GM10266 (cell line): Measurements from ENCODE around the gene OR13C9.
"Not testable (repeated sequence)": the region's sequence is repeated elsewhere in the genome, so short reads cannot be mapped to it uniquely, and the experiment has no call there.

Source experiments
- DNase-seq: peaks from one replicate; pipeline ENCODE4 v3.0.0; 2012; ENCODE audit errors: extremely low spot score
- TF ChIP-seq, protein P1 (sequence below): IDR thresholded peaks from 2 replicates; pipeline ENCODE4 v1.5.1; 2012; ENCODE audit warnings: mild to moderate bottlenecking, low read depth; ENCODE audit not compliant: control insufficient read depth, insufficient read depth; ENCODE audit errors: missing control alignments

The OR13C9 gene

GRCh38 chr9:104618104-104618503 is at the start of gene OR13C9:
OR13C9 (minus strand) TSS chr9:104618204; CDS start chr9:104618204, 0 bp downstream.
- TF ChIP-seq, protein P1, sequence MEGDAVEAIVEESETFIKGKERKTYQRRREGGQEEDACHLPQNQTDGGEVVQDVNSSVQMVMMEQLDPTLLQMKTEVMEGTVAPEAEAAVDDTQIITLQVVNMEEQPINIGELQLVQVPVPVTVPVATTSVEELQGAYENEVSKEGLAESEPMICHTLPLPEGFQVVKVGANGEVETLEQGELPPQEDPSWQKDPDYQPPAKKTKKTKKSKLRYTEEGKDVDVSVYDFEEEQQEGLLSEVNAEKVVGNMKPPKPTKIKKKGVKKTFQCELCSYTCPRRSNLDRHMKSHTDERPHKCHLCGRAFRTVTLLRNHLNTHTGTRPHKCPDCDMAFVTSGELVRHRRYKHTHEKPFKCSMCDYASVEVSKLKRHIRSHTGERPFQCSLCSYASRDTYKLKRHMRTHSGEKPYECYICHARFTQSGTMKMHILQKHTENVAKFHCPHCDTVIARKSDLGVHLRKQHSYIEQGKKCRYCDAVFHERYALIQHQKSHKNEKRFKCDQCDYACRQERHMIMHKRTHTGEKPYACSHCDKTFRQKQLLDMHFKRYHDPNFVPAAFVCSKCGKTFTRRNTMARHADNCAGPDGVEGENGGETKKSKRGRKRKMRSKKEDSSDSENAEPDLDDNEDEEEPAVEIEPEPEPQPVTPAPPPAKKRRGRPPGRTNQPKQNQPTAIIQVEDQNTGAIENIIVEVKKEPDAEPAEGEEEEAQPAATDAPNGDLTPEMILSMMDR, result no peak
- DNase-seq, result no peak

GRCh38 chr9:104658496-104659195 is 40.6 kb upstream of the OR13C9 start:
- TF ChIP-seq, protein P1, result no peak
- DNase-seq, result no peak

DNA sequence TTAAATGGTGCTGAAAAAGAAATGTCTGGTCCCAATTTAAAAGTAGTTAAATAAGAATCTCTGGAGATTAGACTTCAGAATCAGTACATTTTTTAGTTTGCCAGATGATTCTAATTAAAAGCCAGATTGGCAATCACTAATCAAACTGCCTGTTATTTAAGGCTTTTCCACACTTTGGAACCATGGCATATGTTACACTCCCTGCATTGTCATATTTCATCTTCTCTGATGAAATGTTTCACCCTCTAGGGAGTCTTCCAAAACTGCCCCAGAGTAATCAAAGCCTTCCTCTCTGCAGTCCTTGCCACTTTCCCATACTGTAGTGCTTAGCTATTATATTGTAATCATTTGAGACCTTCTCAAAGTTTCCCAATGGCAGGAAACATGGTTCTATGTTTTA is 17.5 kb upstream of the OR13C9 start:
- TF ChIP-seq, protein P1, result no peak
- no peak for DNase-seq

GRCh38 chr9:104633976-104634520 is 16.0 kb upstream of the OR13C9 start:
- TF ChIP-seq, protein P1, result no peak
- DNase-seq, result no peak

- not testable (repeated sequence) for DNase-seq
Measured at GRCh38 chr9:104625964-104626363, 8.0 kb upstream of the OR13C9 start.

DNA sequence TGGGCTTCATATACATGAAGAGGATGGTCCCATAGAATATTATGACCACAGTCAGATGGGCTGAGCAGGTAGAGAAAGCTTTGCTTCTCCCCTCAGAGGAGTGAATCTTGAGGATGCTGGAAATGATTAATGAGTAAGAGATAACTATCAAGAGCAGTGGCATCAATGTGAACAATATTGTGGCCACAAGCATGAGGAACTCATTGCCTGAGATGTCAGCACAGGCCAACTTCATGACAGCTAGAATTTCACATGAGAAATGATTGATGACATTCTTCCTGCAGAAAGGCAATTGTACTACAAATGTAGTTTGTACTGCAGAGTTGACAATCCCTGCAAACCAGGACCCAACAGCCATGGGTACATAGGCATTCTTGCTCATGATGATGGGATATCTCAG is 586 bp downstream of the OR13C9 start:
- TF ChIP-seq, protein P1, result no peak
- no peak for DNase-seq

DNA sequence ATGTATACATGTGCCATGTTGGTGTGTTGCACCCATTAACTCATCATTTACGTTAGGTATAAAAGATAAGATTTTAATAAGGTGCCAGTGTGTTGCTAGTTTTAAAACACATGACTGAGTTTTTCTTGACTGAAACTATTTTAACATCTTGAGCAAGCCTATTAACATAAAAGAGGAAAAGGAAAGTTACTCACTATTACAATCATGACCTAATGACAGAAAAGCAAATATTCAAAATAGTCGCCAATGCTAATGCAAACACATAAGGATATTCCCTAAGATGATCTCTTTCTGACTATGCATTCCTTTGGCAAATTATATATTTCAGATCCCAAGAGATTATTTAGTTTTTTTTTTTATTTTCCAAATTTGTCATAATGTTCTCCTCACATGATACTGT is 6.8 kb downstream of the OR13C9 start:
- TF ChIP-seq, protein P1, result no peak
- DNase-seq, result no peak
